SK-N-SH (cell line): ENCODE measurements around the gene UBA3. TPM values are rescaled to one million over a fixed set of nuclear protein-coding genes. Genes with fewer than 3 reads are reported as not detected.

Source experiments
- CTCF ChIA-PET: fragments of 300-600, 350-600 bp; formaldehyde crosslinking; extraction: SDS; loops from one replicate; lab custom pipeline; 2021; lab: Yijun Ruan, JAX
- POLR2A ChIA-PET: fragments of 350-600 bp; sonication (Branson Sonifier 250); formaldehyde crosslinking; extraction: SDS; loops from one replicate; lab custom pipeline; 2020; ENCODE audit warnings: antibody characterized with exemption, inconsistent platforms; lab: Yijun Ruan, JAX
- DNase-seq: peaks from one replicate; pipeline ENCODE4 v3.0.0; 2012
- H2AFZ ChIP-seq: fragments of 200-600 bp; sonication (generic); 2 replicates; pipeline ENCODE4 v1.8.1; 2016; ENCODE audit warnings: antibody characterized with exemption, mild to moderate bottlenecking, low read depth
- H3F3A ChIP-seq: fragments of 200-600 bp; sonication (generic); replicated peaks from 2 replicates; pipeline ENCODE3; 2016; ENCODE audit warnings: antibody characterized with exemption, mild to moderate bottlenecking; ENCODE audit not compliant: insufficient read depth
- H3K27ac ChIP-seq, 2 experiments: fragments of 200-500 bp in 1 of 2; fragments of 200-600 bp in 1 of 2; sonication (Bioruptor generic) in 1 of 2; sonication (generic), shearing (Covaris generic) in 1 of 2; 2 replicates each; pipeline versions ENCODE4 v1.5.1 to v1.6.1; 2014 to 2016; ENCODE audit warnings: low read depth in 2 of 2, inconsistent platforms in 1 of 2, low read length in 1 of 2, mild to moderate bottlenecking in 1 of 2, mixed read lengths in 1 of 2
- H3K27me3 ChIP-seq: fragments of 200-600 bp; sonication (generic), shearing (Covaris generic); 2 replicates; pipeline ENCODE4 v1.6.1; 2016; ENCODE audit warnings: mixed run types; ENCODE audit not compliant: insufficient read depth
- H3K36me3 ChIP-seq, 2 experiments: fragments of 200-500 bp in 1 of 2; fragments of 200-600 bp in 1 of 2; sonication (Bioruptor generic) in 1 of 2; sonication (generic) in 1 of 2; replicated peaks in 1 of 2; 2 replicates each; pipeline versions ENCODE3 to v1.5.1; 2014 to 2016; ENCODE audit warnings: low read length in 1 of 2, mild to moderate bottlenecking in 1 of 2; ENCODE audit not compliant: insufficient read depth in 2 of 2, control insufficient read depth in 1 of 2
- H3K4me1 ChIP-seq, 2 experiments: fragments of 200-500 bp in 1 of 2; fragments of 200-600 bp in 1 of 2; sonication (Bioruptor generic) in 1 of 2; sonication (generic), shearing (Covaris generic) in 1 of 2; 2 replicates each; pipeline versions ENCODE4 v1.5.1 to v1.6.1; 2014 to 2016; ENCODE audit warnings: low read depth in 1 of 2, low read length in 1 of 2, mixed run types in 1 of 2; ENCODE audit not compliant: insufficient read depth in 2 of 2, control insufficient read depth in 1 of 2
- H3K4me2 ChIP-seq: fragments of 200-600 bp; sonication (generic), shearing (Covaris generic); 2 replicates; pipeline ENCODE4 v1.6.1; 2017; ENCODE audit warnings: mixed run types
- H3K4me3 ChIP-seq, 2 experiments: fragments of 200-500 bp in 1 of 2; fragments of 200-600 bp in 1 of 2; sonication (Bioruptor generic) in 1 of 2; sonication (generic), shearing (Covaris generic) in 1 of 2; 2 replicates each; pipeline versions ENCODE4 v1.5.1 to v1.8.1; 2014 to 2016; ENCODE audit warnings: low read depth in 2 of 2, inconsistent platforms in 1 of 2, low read length in 1 of 2, mild to moderate bottlenecking in 1 of 2, mixed read lengths in 1 of 2, moderate library complexity in 1 of 2
- H3K79me2 ChIP-seq: fragments of 200-600 bp; sonication (generic); 2 replicates; pipeline ENCODE4 v1.8.1; 2017; ENCODE audit warnings: mild to moderate bottlenecking; ENCODE audit not compliant: insufficient read depth
- H3K9ac ChIP-seq: fragments of 200-600 bp; sonication (generic); 2 replicates; pipeline ENCODE4 v1.6.1; 2017; ENCODE audit warnings: mixed run types
- H3K9me2 ChIP-seq: fragments of 200-600 bp; sonication (generic); 2 replicates; pipeline ENCODE4 v1.6.1; 2017; ENCODE audit warnings: mixed run types
- H3K9me3 ChIP-seq: fragments of 200-600 bp; sonication (generic); 2 replicates; pipeline ENCODE4 v1.6.1; 2017; ENCODE audit warnings: mixed run types, mild to moderate bottlenecking, moderate library complexity
- H4K20me1 ChIP-seq: fragments of 200-600 bp; sonication (generic); 2 replicates; pipeline ENCODE4 v1.6.1; 2017; ENCODE audit warnings: mild to moderate bottlenecking, mixed run types; ENCODE audit not compliant: insufficient read depth
- CHD2 ChIP-seq: fragments of 150-350 bp; IDR thresholded peaks from 2 replicates; pipeline ENCODE4 v1.6.1; 2018; ENCODE audit warnings: low read length; ENCODE audit not compliant: partially characterized antibody
- EP300 ChIP-seq, 2 experiments: IDR thresholded peaks; 2 replicates each; pipeline versions ENCODE4 v1.4.0 to v1.6.1; 2012; ENCODE audit warnings: borderline replicate concordance in 1 of 2, low read depth in 1 of 2, low read length in 1 of 2
- FOSL2 ChIP-seq: IDR thresholded peaks from 2 replicates; pipeline ENCODE4 v1.4.0; 2012; ENCODE audit warnings: low read depth, mild to moderate bottlenecking, moderate library complexity, borderline replicate concordance
- FOXM1 ChIP-seq: IDR thresholded peaks from 2 replicates; pipeline ENCODE4 v1.4.0; 2012; ENCODE audit warnings: low read depth, mild to moderate bottlenecking
- JUND ChIP-seq: IDR thresholded peaks from 2 replicates; pipeline ENCODE4 v1.4.0; 2012
- NFIC ChIP-seq: IDR thresholded peaks from 2 replicates; pipeline ENCODE4 v1.4.0; 2012; ENCODE audit warnings: borderline replicate concordance
- POLR2AphosphoS5 ChIP-seq: IDR thresholded peaks from 2 replicates; pipeline ENCODE4 v1.6.1; 2012; ENCODE audit warnings: low read depth, low read length
- SIN3A ChIP-seq: IDR thresholded peaks from 2 replicates; pipeline ENCODE4 v1.6.1; 2012; ENCODE audit warnings: low read depth, mild to moderate bottlenecking, low read length, moderate library complexity, borderline replicate concordance
- SMC3 ChIP-seq: IDR thresholded peaks from 2 replicates; pipeline ENCODE4 v1.6.1; 2012; ENCODE audit warnings: low read depth, low read length, improper control_type of control experiment
- YY1 ChIP-seq: IDR thresholded peaks from 2 replicates; pipeline ENCODE4 v1.4.0; 2012; ENCODE audit warnings: low read depth, mild to moderate bottlenecking
- WGBS: methylation state at CpG from one replicate; pipeline ENCODE4 v1.1.6; 2017; ENCODE audit warnings: low lambda C conversion rate; 5-methylcytosine and 5-hydroxymethylcytosine counted together
- polyA plus RNA-seq, 3 experiments: library from polyadenylated mRNA; depleted of rRNA; stranded (reverse); fragments of >200 nt; gene quantifications; 2 replicates each; pipeline ENCODE4 v1.2.3, GENCODE V29; 2012
- TF ChIP-seq, protein P1 (sequence below): IDR thresholded peaks from 2 replicates; pipeline ENCODE4 v1.4.0; 2012; ENCODE audit warnings: low read depth
- TF ChIP-seq, protein P2 (sequence below): fragments of 150-350 bp; IDR thresholded peaks from 2 replicates; pipeline ENCODE4 v1.6.1; 2017; ENCODE audit warnings: antibody characterized with exemption, low read length, low read depth, borderline replicate concordance
- TF ChIP-seq, protein P3 (sequence below): fragments of 200-600 bp; sonication (generic); IDR thresholded peaks from 2 replicates; pipeline ENCODE4 v1.6.1; 2017; ENCODE audit warnings: antibody characterized with exemption, mild to moderate bottlenecking, moderate library complexity
- TF ChIP-seq, protein P4 (sequence below): IDR thresholded peaks from 2 replicates; pipeline ENCODE4; 2012

The UBA3 gene
- polyA plus RNA-seq, 1 of the 3 experiments (the other 2 are of a cell fraction), result 43.0 TPM

DNA sequence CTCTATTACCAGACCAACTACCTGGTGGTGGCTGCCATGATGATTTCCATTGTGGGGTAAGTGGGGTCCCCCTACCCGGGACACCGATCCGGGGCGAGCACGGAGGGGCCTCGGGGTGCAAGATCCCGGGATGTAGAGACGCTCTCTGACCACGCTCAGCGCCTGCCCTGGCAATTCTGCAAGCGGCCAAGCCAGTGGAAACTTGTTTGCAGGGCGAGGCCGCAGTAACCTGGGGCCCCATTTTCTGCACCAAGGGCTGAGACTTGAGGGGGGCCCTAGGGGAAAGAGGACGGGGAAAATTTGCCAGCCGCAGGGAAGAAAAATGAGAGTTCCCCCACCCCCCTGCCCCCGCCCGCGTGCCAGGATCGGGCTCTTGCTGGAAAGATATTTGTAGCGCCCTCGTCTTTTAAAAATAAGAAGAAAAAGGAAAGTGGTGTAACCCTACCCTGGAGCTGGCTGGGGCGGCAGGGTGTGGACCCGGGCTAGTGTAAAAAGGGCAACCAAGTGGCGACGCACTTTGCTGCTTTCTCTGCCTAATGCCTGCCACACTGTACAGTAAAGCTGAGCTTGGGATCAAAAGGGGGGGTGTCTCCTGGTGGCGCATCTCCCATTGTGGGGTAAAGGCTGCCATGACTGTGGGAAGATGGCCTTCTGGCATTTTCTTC, 5.1 kb upstream of the UBA3 start:
- Histone ChIP-seq H3F3A (peaks cover 47% of the 10 kb centered on the region), H3K27ac (peak overlapping the region; percentile 78 to 94), H3K36me3 (peaks cover 0 to 11% of the 10 kb centered on the region in 2 experiments), H4K20me1 (peaks cover 16% of the 10 kb centered on the region), H3K4me2 (peak overlapping the region; percentile 72), H3K27me3 (no peaks in the 10 kb centered on the region), H3K9me2 (no peaks in the 10 kb centered on the region), H3K9ac (peak overlapping the region; percentile 86), H3K79me2 (peaks cover 55% of the 10 kb centered on the region), H3K9me3 (no peaks in the 10 kb centered on the region), H3K4me1 (peaks cover 35 to 51% of the 10 kb centered on the region in 2 experiments), H2AFZ (peak overlapping the region; percentile 75), H3K4me3 (peak overlapping the region; percentile 92 to 93)
- DNase-seq, result peak; percentile 47
- ChIA-PET POLR2A (interaction anchor here (1.4 kb wide), 1 partner anchor 33 kb away, joined by 5 read pairs; the partner anchor contains the start of gene TMF1), CTCF (interaction anchor here (1.1 to 1.6 kb wide), 2 partner anchors 13 to 36 kb away, joined by 4 to 6 read pairs; no protein-coding TSS in a partner anchor)
- TF ChIP-seq FOXM1, result no peak
- TF ChIP-seq, protein P1, sequence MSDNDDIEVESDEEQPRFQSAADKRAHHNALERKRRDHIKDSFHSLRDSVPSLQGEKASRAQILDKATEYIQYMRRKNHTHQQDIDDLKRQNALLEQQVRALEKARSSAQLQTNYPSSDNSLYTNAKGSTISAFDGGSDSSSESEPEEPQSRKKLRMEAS, result no peak; the same call in 1 of the 2 replicates
- peak; percentile 39; the same call in 1 of the 2 replicates for TF ChIP-seq YY1
- 1% methylated on average over 26 of the region's 26 CpGs for WGBS

DNA sequence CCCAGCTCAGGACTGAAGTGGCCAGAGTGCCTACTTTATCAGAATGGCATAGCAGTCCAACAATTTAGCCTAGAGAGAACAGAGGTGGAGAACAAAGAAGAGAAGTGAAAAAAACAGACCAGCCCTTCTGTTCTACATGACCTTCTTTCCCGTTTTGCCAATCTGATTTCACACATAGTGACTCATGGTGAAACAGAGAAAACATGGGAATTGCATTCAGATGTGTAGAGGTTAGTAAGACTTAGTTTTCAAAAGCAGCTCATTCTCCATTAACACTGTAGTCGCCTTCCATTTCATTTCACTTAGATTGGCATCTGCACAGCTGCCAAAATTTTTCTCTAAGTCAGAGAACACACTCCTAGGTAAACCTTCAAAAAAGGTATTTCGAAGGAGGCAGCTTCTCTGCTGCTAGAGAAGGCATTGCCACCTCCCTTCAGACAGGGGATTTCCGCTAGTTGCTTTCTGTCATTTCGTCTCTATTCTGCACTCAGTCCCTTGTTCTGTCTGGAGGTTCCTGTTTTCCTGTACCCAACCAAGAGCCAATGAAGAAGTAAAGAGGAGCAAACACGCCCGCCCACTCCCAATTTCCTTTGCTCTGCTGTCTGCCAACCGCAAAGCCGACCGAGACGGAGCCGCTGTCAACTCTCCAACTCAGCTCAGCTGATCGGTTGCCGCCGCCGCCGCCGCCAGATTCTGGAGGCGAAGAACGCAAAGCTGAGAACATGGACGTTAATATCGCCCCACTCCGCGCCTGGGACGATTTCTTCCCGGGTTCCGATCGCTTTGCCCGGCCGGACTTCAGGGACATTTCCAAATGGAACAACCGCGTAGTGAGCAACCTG, 4.4 kb upstream of the UBA3 start, which contains the start of gene ARL6IP5:
Gene ARL6IP5 (plus strand): TSS at position 612 of the 842 bp plus-strand sequence. CDS start 111 bp downstream, at position 723.
- H4K20me1 ChIP-seq, result peaks cover 9% of the 10 kb centered on the region
- peak within 1 kb of the TSS; percentile 72 for H3K4me2 ChIP-seq
- H3K27ac ChIP-seq, result peak within 1 kb of the TSS; percentile 81 to 94
- no peaks in the 10 kb centered on the region for H3K9me2 ChIP-seq
- no peaks in the 10 kb centered on the region for H3K27me3 ChIP-seq
- peak; percentile 81 for DNase-seq
- WGBS, result 4% methylated on average over 28 of the region's 32 CpGs
- peak within 1 kb of the TSS; percentile 86 for H3K9ac ChIP-seq
- CTCF ChIA-PET, result interaction anchor here (1.1 to 1.6 kb wide), 4 partner anchors 12 to 221 kb away, joined by 3 to 6 read pairs (median 4); no protein-coding TSS in a partner anchor
- peaks cover 43% of the 10 kb centered on the region for H3F3A ChIP-seq
- H3K4me3 ChIP-seq, result peak within 1 kb of the TSS; percentile 92 to 93
- H3K36me3 ChIP-seq, result peaks cover 0 to 10% of the 10 kb centered on the region in 2 experiments
- H3K9me3 ChIP-seq, result no peaks in the 10 kb centered on the region
- POLR2A ChIA-PET, result interaction anchor here (1.4 kb wide), 1 partner anchor 32 kb away, joined by 5 read pairs; the partner anchor contains the start of gene TMF1
- H3K79me2 ChIP-seq, result peaks cover 52% of the 10 kb centered on the region
- H3K4me1 ChIP-seq, result peaks cover 35 to 43% of the 10 kb centered on the region in 2 experiments
- peak within 1 kb of the TSS; percentile 75 for H2AFZ ChIP-seq
- TF ChIP-seq, protein P2, sequence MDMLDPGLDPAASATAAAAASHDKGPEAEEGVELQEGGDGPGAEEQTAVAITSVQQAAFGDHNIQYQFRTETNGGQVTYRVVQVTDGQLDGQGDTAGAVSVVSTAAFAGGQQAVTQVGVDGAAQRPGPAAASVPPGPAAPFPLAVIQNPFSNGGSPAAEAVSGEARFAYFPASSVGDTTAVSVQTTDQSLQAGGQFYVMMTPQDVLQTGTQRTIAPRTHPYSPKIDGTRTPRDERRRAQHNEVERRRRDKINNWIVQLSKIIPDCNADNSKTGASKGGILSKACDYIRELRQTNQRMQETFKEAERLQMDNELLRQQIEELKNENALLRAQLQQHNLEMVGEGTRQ, result no peak
- peak; percentile 77 for TF ChIP-seq FOSL2
- peak; percentile 72 for TF ChIP-seq YY1
- TF ChIP-seq JUND, result peak; percentile 57
- TF ChIP-seq EP300 (IDR thresholded peaks at IDR 0.05; ENCODE audit: borderline replicate concordance in 1 of 2, low read depth in 1 of 2, low read length in 1 of 2), result peak; percentile 8 to 27; a peak in 1 of 4 replicates
- TF ChIP-seq, protein P1, result no peak; the same call in none of the 2 replicates
- TF ChIP-seq POLR2AphosphoS5, result no peak
- TF ChIP-seq SMC3, result no peak
- peak; percentile 92; the same call in 1 of the 2 replicates for TF ChIP-seq SIN3A
- peak; percentile 40 for TF ChIP-seq CHD2
- TF ChIP-seq NFIC, result peak; percentile 72
- TF ChIP-seq, protein P3, sequence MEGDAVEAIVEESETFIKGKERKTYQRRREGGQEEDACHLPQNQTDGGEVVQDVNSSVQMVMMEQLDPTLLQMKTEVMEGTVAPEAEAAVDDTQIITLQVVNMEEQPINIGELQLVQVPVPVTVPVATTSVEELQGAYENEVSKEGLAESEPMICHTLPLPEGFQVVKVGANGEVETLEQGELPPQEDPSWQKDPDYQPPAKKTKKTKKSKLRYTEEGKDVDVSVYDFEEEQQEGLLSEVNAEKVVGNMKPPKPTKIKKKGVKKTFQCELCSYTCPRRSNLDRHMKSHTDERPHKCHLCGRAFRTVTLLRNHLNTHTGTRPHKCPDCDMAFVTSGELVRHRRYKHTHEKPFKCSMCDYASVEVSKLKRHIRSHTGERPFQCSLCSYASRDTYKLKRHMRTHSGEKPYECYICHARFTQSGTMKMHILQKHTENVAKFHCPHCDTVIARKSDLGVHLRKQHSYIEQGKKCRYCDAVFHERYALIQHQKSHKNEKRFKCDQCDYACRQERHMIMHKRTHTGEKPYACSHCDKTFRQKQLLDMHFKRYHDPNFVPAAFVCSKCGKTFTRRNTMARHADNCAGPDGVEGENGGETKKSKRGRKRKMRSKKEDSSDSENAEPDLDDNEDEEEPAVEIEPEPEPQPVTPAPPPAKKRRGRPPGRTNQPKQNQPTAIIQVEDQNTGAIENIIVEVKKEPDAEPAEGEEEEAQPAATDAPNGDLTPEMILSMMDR, result no peak
- TF ChIP-seq, protein P4, sequence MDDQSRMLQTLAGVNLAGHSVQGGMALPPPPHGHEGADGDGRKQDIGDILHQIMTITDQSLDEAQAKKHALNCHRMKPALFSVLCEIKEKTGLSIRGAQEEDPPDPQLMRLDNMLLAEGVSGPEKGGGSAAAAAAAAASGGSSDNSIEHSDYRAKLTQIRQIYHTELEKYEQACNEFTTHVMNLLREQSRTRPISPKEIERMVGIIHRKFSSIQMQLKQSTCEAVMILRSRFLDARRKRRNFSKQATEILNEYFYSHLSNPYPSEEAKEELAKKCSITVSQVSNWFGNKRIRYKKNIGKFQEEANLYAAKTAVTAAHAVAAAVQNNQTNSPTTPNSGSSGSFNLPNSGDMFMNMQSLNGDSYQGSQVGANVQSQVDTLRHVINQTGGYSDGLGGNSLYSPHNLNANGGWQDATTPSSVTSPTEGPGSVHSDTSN, result peak; percentile 84
